ENCODE results near the gene FDX1.
"Not testable (repeated sequence)": the region's sequence is repeated elsewhere in the genome, so short reads cannot be mapped to it uniquely, and the experiment has no call there.

Gene FDX1

GRCh38 chr11:110429731-110430266 lies at the start of gene FDX1:
TSS of gene FDX1 (plus strand) at chr11:110429948. CDS start at chr11:110430121, 173 bp downstream.
- DNase-seq: peak; percentile 35

- no peak for DNase-seq
Observed at GRCh38 chr11:110380836-110381622, 48.7 kb upstream of the FDX1 start.

- not testable (repeated sequence) for DNase-seq
Observed at GRCh38 chr11:110388231-110388630, 41.5 kb upstream of the FDX1 start.

- DNase-seq: no peak
Observed at GRCh38 chr11:110389965-110390364, 39.8 kb upstream of the FDX1 start.

GRCh38 chr11:110392056-110392455 lies 37.7 kb upstream of the FDX1 start:
- no peak for DNase-seq

- DNase-seq: not testable (repeated sequence)
Observed at GRCh38 chr11:110397668-110398286, 32.0 kb upstream of the FDX1 start.

GRCh38 chr11:110403585-110403984 lies 26.2 kb upstream of the FDX1 start:
- DNase-seq: not testable (repeated sequence)

- not testable (repeated sequence) for DNase-seq
Observed at GRCh38 chr11:110405636-110406035, 24.1 kb upstream of the FDX1 start.

- DNase-seq: no peak
Observed at GRCh38 chr11:110407315-110407714, 22.4 kb upstream of the FDX1 start.

GRCh38 chr11:110409174-110409573 lies 20.6 kb upstream of the FDX1 start:
- DNase-seq: no peak

- no peak for DNase-seq
Observed at GRCh38 chr11:110410651-110411050, 19.1 kb upstream of the FDX1 start.

- no peak for DNase-seq
Observed at GRCh38 chr11:110415081-110415480, 14.7 kb upstream of the FDX1 start.

GRCh38 chr11:110421658-110422057 lies 8.1 kb upstream of the FDX1 start:
- not testable (repeated sequence) for DNase-seq

- DNase-seq: no peak
Observed at GRCh38 chr11:110422306-110422905, 7.3 kb upstream of the FDX1 start.

GRCh38 chr11:110424775-110425444 lies 4.8 kb upstream of the FDX1 start:
- no peak for DNase-seq

GRCh38 chr11:110425751-110426545 lies 3.8 kb upstream of the FDX1 start:
- DNase-seq: peak; percentile 14

- DNase-seq: no peak
Observed at GRCh38 chr11:110428040-110428439, 1.7 kb upstream of the FDX1 start.

GRCh38 chr11:110428956-110429730 lies 605 bp upstream of the FDX1 start:
- DNase-seq: no peak

- DNase-seq: no peak
Observed at GRCh38 chr11:110430267-110431050, 711 bp downstream of the FDX1 start.

GRCh38 chr11:110431051-110431672 lies 1.4 kb downstream of the FDX1 start:
- no peak for DNase-seq

Data from NCI-H1694 treated with DMSO at 0.1 percent for 48 hours (cell line).